Brain pericyte (primary cell): Measurements from ENCODE around the gene CPNE5.

ENCODE experiments used
- DNase-seq: peaks from one replicate; pipeline ENCODE4 v3.0.0-alpha.2; 2012; ENCODE audit warnings: low read depth, low spot score

The CPNE5 gene

DNA sequence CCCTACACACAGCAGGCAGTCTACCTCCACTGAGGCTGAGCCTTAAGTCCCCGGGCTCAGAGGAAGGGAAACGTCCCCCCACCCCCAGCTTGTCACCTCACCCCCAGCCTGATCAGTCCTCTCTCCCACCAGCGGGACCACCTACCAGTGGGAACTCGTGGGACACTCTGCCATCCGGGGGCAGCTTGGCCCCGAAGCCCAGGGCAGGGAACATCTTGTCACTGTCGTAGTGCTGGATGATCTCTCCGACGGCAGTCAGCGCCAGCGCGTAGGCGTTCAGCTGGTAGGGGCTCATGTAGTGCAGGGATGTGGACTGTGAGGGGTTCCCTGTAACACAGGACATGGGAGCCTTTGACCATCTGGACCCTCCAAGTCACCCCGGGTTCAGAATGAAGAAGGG lies 93.0 kb downstream of the CPNE5 start:
- DNase-seq = no peak

DNA sequence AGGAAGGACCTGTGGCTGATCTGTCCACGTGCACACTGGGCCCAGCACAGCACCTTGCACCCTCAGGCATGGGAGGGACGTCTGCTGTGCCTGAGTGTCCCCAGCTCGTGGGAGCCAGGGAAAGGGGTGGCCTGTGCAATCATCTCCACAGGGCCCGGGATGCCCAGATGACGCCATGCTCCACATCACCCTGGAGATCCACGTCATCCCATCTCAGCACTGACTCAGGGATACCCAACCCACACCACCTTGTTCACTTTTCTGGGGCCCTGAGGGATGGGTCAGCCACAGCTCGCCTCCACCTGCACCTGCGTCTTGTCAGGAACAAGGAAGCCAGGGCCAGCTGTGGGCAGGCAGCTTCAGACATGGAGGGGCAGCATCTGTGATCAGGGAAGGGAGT lies 93.4 kb downstream of the CPNE5 start:
- DNase-seq = no peak

DNA sequence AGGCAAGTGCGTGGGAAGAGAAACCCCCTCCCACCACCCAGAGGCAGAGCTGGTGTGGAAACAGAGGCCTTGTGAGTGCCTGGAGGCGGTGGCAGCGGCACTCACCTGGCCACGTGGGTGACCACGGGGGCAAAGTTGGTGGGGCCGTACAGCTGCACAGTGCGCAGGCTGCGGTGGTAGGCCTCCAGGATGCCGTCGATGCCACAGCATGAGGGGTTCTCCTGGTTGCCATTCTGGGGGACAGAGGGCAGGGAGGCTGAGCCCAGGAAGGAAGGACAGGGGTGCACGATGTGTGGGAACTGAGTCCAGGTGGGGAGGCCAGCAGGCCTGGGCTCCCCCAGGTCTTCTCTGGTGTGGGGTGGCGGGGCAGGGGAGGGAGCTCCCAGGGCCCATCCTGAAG lies 94.0 kb downstream of the CPNE5 start:
- no peak for DNase-seq

DNA sequence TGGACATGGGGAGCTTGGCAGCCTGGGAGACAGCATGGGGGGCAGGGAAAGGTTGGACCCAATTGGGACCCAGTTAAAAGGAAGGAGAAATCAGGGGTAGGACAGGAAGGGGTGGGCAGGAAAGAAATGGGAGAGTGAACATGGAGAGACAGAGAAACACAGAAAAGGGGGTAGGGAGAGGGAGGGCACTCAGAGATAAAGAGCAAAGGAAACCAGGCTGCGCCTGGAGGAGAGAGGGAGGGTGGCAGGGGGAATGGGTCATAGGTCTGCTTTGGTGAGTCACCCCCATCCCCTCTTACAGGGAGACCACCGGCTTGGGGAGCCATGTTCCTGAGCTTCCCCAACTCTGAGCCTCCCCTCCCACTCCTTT lies 95.0 kb downstream of the CPNE5 start:
- DNase-seq = no peak

DNA sequence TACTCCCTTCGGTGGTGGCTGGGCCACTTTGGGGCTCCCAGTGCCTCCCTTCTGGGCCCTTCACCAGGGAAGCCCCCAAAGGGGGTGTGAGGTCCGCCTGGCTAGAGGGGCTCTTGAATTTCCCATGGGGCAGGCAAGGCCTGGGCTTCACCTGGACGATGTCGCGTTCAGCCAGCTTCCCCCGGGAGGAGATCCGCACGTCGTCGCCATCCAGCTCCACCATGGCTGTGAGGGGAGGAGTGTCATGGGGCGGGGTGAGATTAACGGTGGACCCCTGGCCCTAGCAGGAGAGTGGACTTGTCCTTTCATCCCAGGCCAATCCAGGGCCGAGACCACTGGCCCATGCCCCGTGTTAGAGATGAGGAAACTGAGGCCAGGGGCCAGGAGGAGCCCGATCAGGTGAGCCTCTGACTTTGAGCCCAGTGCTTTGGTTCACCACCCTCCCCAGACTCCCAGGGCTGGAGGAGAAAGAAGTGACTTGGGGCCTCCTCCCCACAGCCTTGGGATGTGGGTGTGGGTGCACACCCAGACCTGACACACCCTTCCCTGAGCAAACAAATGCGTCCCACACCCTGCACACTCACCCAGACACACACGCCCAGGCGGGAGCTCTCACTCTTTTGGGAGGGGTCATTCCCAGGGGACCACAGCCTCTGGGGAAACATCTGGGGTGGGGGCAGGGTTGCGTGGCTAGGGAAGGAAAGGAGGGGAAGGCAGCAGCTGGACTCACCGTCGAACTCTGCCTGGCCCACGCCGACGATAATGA lies 95.5 kb downstream of the CPNE5 start:
- no peak for DNase-seq

DNA sequence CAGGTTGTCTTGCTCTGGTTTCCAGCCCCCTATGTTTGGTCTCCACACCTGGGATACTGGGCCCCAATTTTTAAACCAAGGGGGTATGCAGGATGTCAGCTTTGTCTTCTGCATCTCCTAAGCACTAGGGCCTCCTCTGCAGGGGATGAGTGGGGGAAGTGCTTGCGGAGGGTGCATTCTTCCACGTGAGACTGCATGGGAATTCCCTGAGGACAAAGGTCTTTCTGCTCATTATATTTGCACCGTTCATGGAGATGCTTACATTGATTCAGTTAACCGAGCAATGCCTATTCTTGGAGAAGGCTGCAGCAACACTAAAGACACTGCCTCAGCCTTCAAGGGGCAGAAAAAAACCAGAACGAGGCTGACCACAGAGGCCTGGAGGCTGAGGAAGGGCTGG lies 96.2 kb downstream of the CPNE5 start:
- DNase-seq = no peak

DNA sequence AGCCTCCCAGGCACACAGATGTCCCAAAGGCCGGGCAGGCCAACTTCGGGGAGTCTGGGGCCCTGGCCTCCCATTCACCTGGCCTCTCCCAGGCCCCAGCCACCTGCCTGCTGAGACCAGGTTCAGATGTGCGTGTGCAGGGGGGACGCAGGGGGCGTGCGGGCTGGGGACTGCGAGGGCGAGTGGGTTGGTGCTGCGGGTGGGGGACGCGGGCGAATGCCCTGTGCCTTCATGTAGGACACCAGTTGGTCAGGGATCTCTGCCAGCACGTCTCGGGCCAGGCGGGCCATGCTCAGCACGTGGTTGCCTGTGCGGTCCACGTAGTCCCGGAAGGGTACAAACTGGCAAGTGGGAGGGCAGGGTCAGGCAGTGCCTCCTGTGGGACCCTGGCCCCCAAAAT lies 97.1 kb downstream of the CPNE5 start:
- DNase-seq = no peak

DNA sequence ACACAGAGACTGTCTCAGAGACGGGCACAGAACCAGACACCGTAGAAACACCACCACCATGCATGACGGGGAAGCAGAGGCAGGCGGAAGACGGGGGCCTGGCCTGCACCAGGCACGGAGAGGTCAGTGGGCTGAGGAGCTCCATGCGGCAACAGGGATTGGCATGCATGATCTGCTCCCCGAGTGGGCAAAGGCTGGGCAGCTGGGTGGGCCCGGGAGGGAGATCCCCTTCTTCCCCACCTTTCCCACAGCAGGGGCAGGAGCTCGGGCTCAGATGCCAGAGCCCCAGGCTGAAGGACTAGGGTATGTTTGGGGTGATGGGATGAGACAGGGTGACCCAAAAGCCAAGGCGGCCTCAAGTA lies 98.4 kb downstream of the CPNE5 start:
- no peak for DNase-seq

DNA sequence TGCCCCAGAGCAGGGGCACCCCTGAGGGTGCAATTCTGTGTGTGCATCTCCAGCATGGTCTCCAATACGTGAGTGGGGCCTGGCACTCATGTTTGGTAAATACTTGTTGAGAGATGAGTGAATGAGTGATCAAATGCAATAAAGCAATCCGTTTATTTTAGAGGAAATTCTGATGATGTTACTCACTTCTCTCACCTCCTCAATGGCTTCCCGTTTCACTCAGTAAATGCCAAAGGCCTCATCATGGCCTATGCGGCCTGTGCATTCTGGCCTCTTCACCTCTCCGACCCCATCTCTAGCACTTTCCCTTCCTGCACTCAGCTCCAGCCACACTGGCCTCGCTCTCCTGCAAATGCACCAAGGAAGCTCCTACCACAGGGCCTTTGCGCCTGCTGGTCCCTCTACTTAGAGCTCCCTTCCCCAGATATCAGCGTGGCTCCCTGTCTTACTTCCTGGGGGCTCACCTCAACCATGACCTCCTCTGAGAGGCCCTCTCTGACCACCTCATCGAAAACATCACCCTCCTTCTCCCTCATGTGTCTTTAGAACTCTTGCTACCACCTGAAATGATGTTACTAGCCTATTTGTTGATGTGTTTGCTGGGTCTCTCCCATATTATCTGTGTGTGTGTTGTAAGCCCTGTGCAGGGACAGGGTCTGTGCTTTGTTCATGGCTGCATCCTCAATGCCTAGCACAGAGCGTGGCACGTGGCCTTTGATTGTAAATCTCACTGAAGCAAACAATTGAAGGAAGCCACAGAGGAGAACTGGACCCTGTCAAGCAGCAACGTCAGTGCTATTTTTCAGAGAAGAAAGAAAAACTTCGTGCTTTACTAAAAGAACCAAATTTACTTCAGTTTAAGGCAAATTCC lies 99.1 kb downstream of the CPNE5 start:
- no peak for DNase-seq

DNA sequence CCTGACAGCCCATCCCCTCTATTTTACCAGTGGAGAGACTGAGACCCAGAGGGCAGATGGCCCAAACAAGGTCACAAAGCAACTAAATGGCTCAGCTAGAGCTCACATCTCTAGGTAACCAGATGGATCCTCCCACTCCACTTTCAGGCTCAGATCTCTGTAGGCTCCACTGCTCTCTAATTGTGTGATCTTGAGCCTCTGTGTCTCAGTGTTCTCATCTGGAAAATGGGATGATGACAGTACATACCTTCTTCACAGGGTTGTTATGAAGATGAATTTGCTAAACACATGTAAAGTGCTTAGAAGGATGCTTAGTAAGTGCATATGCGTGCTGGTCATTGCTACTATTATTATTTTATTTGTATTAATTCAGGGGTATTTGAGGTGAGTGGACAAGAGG lies 101.1 kb downstream of the CPNE5 start:
- DNase-seq = no peak

DNA sequence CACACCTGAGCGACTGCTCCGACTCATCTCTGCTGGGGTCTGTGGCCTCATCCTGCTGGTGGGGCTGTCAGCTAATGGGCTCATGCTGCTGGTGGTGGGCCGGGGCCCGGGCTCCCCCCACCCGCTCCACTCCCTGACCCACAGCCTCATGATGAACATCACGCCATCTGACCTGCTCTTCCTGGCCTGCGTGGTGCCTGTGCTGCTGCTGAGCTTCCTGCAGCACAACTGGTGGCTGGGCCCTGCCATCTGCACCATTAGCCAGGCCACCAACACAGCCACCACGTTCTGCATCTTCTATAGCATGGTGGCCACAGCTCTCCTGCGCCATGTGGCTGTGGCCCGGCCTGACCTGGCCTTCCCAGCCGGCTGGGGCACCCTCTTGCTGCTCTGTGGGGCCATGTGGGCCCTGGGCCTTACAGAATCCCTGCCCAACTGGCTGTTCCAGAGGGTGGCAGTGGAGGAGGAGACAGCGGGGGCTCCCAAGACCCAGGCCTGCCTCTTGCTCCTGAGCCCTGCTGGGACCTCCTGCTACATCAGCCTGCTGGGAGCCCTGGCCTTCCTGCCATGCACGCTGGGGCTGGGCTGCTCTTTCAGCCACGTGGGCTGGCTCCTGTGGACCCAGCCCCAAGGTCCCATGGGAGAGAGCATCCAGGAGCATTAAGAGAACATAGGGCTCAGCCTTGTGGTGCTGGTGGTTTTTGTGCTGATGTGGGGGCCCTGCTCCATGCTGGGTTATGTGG lies 102.0 kb downstream of the CPNE5 start:
- DNase-seq = no peak

DNA sequence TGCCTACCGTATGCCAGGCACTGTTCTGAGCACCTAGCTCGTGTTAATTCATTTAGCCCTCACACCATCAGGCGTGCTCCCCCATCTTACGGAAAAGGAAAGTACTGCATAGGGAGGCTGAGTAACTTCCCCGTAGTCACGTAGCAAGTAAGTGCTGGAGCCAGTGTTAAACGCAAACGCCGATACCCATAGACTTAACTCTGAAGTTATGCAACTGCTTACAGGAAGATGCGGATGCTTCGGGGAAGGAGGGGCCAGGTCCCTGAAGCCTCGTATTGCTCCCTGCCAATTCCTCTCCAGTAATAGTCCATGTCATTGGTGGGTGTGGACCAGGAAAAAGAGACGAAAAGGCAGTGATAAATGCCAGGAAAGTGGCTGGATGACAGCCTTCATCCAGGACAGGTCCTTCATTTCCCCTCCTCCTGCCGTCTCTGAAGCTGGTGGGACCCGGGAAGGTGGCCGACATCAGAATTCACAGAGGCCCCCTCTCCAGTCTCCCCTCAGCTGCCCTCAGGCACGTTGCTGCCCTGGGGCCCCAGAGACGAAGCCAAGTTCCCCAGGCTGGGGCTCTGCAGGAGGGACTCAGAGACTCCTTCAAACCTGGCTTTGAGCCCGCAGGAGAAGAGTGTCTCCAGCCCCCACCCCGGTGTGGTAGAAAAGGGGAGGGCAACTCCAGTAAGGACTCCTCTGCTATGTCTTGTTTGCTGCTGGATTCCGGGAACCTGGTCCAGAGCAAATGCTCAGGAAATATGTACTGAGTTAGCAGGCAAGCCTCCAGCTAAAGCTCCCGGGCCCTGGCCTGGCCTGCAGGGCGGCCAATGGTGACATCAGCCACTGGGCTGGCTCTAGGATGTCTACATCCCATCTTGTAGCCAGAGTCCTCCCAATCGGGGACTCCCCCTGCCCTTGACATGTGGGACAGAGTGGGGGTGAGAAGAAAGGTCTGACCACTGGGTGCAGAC lies 103.9 kb downstream of the CPNE5 start:
- DNase-seq = no peak

DNA sequence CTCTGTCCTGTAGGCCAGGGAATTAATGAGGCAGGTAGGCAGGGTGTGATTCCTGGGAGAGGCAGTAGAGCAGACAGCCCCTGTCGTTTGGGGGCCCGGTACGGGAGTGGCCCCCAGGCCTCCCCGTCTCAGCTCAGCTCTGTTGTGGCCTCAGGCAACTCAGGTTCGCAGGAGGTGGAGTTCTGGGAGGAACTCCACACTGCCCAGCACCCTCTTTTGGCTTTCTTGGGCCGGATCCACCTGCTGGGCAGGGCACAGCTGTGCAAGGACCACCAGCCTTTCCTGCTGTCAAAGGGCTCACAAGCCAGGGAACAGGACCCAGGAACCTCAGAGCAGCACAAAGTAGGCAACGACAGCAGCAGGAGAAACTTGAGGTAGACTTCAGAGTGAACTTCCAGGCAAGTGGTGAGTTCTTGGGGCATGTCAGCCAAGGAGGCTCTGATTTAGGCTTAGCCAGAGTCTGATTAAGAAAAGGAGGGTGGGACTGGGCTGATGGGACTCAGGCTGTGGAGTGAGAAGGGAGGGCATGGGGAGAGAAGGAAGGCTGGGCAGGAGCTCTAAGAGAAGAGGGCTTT lies 104.7 kb downstream of the CPNE5 start:
- DNase-seq = no peak

DNA sequence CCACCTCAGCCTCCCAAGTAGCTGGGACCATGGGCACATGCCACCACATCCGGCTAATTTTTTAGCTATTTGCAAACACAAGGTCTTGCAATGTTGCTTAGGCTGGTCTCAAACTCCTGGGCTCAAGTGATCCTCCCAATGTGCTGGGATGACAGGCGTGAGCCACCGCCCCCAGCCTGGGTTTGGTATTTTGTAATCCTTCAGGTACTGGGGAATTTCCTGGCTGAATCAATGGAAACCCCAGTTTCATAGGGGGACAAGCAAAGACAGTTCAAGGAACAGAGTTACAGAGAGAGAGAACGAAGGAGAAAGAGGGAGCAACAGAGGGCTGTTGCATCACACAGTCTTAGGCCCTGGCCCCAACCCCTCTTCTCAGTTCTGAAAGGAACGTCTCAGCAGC lies 105.9 kb downstream of the CPNE5 start:
- DNase-seq = no peak

DNA sequence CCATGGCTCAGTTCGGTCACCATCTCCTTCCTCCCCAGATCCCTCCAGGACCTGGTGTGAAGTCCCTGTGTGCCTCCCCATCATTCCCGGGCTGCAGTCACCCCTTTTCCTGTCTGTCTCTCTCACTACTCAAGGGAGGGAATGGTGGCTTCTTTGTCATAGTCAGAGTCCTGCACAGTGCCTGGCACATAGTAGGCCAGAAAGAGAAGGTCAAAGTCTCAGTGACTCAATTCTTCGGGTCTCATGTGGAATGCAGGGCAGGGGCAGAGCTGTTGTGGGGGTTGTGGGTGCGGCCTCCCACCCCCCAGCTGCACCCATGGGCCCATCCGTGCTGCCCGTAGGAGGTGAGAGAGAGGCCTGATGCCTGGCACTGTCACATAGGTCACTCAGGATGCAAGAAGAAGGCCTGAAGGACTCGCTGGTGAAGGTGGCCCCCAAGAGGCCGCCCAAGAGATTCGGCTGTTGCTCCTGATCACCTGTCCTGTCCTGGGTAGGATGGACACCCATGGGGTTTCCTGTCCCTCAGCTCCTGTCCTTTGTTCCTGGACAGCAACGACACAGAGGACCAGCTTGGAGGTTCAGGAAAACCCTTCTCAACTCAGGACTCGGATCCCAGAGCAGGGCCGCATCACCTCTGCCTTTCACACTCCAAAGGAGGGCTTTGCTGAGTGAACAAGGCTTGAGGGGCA lies 107.5 kb downstream of the CPNE5 start:
- DNase-seq = no peak

DNA sequence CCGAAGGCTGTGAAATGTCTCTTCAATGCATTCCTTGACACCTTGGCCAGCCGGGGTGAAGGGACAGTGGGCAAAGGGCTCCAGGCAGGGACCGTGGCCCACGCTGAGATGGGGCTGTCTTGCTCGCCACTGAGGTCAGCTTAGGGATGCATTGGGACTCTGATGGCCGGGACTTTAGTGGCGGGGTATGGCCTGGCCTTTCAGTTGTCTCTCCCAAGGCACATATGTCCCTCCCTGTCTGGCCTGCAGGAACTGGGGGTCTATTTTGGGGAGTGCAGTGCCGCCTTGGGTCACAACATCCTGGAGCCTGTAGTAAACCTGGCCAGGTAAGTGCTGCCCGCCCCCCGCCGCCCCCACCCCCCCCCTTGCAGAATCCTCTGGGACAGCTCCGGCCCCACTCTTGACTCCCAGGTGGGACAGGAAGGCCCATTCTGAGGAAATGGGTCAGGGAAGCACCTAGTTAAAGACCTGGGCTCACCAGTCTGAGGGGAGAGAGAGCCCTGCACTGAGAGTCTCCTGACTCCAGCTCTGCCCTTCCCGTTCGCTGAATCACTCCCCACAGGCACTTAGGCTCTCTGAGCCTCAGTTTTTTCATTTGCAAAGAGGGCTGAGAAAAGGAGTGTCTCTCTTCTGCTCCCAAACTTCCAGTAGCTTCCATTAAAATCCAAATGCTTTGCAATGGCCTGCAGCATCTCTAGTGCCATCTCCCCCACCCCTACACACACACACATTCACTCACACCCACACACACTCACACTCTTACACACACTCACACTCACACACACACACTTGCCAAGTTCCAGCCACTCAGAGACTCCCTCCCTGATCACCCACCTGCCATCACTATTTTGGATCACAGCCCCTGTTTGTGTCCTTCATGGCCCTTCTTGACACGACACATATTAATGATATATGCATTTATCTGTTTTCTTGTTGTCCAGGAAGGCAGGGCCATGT lies 108.5 kb downstream of the CPNE5 start:
- no peak for DNase-seq

DNA sequence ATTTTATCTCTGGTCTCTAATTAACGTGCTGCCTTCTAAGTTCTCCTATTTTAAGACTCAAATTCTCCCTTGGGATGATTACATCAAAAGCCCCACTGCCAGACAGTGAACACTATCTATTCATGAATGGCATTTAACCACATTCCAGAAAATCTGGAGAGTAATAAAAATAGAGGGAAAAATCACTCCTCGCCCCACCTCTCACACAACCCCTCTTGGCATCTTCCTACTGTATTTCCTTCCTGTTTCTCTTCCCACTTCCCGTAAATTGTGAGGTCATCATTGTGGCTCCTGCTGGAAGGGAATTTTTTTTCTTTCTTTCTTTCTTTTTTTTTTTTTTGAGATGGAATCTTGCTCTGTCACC lies 110.1 kb downstream of the CPNE5 start:
- no peak for DNase-seq

DNA sequence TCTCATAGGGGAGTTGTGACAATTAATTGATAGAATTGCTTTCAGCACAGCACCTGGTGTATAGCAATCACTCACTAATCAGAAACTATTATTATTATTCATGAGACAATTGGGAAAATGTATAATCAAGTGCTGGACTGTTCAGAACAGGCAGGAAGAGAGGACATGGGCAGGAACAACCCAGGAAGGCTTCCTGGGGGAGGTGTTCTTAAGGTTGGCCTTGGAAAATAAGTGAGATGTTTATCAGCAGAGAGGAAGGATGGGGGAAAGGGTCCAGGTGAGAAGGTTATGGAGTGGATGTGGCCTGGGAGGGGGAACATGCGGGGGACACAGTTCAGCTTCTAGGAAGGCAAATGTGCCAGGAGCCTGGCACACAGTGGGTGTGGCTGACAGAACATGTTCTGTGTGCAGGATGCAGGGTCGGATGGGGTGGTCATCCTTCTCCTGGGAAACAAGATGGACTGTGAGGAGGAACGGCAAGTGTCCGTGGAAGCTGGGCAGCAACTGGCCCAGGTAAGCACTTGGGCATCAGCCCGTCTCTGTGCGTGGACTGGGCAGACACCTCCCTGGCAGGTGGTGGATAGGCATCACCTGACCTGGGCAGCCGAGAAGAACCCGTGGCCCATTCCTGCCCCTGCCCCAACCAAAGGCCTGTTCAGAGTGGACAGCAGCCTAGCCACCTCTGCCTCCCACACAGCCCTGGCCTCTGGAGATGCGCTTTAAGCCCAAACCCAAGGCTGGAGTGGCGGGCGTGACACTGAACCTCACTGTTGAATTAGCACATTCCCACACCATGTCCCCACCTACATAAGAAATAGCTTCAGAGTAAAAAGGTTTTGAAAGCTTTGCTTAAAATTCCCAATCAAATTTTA lies 110.7 kb downstream of the CPNE5 start:
- DNase-seq = no peak
